GM21737 (cell line): ENCODE results near the gene RAPGEF5.

ENCODE experiments used
- ATAC-seq: cut with Tn5 transposase; IDR thresholded peaks from one replicate; pipeline ENCODE4 v1.9.1; 2021; ENCODE audit warnings: mild to moderate bottlenecking, moderate library complexity; ENCODE audit not compliant: unreplicated experiment

The RAPGEF5 gene

DNA sequence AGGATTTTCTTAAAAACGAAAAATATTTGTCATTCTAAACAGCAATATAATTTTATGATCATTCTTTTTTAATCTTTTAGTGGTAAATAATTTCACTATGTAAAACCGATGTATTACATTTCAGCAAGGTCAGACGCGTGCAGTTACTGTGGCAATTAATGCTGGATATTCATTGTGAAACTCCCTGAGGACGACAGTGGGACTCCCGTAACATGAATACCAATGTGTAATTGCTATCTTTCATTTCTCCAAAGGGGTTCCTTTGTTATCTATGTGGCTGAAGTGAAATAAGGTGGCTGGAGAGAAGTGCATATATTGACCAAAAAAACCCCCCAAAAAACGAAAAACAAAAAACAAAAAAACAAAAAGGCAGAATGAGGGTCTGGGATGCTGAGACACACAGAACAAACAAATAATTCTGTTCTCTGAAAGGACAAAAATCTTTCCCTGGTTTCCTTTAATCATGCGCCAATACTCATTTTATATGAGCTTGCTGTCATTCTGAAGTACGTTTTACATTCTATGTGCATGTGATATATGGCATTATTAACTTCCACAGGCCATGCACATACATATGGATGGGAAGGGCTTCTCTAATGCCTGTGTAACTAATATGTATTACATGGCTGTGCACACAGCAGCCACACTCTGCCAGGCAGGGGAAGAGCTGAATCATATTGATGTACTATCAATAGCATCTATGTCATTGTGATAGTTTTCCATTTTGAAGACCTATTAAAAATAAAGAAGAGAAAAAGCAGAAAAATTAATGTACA is 161.4 kb downstream of the RAPGEF5 start:
- ATAC-seq, result no peak

DNA sequence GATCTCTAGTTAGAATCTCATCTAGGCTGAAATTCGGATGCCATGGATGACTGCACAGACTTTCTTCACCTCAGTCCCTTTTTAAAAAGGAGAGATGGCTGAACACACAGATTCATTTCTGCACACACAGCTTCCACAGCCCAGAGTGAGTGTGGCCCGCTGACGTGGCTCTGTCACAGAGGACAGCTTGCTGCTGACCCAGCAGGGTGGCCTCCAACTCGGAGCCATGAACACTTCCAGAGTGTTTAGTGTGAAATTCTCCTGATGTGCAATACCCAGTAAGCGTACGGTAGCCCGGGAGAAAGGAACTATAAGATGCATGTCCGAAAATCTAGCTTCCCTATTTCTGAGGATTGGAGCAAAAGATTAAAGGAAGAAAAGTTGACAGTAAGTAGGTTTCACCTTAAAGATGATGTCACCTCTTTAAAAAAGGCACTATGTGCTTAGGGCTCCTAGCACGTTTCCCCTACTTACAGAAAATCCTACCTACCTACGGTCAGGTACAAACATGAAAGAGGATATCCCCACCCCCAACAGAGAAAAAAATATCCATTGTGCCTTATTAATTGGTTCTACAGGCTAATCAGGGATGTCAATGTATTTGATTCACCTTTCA is 162.2 kb downstream of the RAPGEF5 start:
- ATAC-seq, result no peak

DNA sequence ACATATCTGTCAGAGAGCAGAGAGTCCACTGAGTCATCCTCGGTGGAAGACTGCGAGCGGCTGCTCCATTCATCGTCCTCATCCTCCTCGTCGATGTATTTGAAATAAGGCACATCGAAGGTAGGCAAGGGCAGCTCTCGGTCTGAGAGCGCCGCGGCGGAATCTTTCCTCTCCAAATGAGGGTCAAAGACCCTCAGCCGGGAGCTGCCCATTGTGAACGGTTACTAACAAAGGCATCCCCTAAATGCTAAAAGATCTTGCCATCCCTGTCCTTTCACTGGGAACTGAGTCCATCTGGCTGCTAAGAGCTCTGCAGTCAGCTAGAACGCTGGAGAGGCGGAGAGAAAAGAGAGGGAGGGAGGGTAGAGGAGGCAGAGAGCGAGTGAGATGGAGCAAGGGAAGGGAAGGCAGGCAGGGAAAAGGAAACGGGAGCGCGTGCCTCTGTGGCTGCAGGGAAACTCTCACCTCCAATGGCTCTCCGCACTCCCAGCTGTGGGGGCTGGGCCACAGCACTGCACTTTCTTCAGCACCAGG is 163.4 kb downstream of the RAPGEF5 start:
- no peak for ATAC-seq

DNA sequence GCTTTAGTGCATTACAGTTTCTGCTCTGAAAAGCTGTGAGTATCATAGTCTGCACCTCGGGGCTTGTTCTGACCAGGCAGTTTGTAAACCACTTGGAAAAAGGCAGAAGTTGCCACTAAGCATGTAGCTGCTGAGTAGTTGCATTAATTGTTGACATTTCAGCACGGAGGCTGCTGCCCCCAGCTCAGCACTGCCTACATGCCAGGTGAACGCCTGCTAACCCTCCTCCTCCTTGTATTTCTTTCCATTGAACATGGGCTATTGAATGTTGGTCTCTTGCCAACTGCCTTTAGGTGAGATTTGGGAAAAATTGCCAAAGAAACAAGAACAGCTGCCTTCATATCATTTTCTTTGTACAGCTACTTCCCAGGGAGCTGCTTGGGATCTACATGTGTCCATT is 164.2 kb downstream of the RAPGEF5 start:
- ATAC-seq, result no peak

DNA sequence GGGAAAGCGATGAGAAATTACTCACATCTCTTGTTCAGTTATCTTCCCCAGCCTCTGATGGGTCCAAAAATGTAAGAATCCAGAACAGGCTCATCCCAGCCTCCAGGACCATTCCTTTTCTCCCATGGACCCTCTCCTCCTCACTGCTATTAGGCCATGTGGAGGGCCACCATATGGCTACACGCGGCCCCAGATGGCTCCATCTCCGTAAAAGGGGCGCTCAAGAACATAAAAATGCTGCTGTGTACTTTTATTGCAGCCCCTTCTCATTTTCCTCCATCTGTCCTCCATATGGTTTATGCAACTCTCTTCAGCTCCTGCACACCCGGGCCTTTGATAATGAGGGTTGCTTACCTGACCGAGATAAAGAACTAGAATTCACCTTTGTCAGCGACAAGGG is 166.2 kb downstream of the RAPGEF5 start:
- no peak for ATAC-seq

DNA sequence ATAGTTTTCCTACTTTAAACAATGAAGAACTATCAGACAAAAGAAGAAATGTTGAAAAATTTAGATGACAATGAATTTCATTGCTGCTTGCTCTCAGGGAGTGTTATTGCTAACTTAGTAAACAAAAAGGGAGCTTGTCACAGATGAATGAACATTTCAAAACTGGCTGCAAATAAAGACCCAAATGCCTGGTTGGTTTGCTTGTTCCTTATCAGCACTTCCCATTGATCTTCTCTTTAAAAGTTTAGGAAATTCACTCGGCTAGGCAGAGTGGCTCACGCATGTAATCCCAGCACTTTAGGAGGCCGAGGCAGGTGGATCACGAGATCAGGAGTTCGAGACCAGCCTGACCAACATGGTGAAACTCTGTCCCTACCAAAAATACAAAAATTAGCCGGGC is 167.2 kb downstream of the RAPGEF5 start:
- ATAC-seq, result no peak

DNA sequence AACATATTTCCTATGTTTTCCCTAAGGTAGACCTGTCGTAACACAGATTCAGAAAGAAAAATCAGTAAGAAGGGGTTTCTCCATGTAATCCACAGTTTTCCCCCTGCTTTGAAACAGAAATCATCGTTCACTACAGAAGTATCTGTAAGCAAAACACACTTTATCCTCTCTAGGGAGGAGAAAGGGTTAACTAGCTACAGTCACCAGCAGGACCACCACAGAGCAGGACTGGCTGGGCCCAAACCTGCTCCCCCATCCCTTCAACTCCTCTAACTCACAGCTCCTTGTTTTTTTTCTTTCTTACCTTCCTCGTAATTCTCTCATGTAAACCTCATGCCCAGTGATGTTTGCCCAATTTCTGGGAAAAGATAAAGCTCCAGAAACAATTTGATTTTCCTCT is 167.7 kb downstream of the RAPGEF5 start:
- ATAC-seq, result no peak

DNA sequence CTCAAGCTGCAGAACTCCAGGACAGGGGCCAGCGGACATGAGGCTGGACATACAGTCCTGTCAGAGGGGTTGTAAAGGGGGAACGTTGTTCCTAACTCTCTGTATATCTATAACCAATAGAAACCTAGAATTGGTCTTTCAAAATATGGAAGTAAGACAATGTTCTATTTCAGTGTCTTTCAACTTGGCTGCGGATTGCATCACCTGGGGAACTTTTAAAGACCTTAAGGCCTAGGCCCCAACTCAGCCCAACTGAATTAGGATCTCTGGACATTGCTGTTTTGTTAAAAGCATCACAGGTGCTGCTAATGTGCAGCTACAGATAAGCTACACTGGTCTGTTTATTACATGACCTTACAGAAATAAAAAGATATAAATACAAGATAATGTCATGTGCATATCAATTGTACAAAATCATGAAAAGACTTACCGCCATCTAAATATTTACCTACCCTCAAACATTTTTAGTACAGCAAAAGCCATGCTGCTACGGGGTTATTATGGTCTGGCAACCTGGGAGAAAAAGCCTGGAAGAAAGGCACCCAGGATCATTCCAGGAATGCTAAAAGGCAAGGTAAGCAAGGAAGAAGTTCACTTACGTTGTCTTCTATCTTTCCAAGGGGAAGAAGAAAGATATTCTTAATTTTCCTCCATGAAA is 169.1 kb downstream of the RAPGEF5 start:
- no peak for ATAC-seq

DNA sequence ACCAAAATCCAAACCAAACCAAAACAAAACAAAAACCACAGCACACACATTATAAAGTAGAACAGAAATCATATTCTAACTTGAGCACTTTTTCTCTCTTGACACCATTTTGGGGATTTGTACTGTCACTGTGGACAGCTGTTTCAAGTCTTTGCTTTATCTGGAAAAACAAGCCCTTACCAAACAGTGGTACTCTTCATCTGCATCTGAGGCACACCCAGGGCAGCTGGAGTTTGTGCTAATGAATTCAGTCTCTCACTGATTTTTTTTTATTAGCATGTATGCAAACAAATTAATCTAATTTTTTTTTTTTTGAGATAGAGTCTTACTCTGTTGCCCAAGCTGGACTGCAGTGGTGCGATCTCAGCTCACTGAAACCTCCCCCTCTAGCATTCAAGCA is 171.4 kb downstream of the RAPGEF5 start:
- ATAC-seq, result no peak

DNA sequence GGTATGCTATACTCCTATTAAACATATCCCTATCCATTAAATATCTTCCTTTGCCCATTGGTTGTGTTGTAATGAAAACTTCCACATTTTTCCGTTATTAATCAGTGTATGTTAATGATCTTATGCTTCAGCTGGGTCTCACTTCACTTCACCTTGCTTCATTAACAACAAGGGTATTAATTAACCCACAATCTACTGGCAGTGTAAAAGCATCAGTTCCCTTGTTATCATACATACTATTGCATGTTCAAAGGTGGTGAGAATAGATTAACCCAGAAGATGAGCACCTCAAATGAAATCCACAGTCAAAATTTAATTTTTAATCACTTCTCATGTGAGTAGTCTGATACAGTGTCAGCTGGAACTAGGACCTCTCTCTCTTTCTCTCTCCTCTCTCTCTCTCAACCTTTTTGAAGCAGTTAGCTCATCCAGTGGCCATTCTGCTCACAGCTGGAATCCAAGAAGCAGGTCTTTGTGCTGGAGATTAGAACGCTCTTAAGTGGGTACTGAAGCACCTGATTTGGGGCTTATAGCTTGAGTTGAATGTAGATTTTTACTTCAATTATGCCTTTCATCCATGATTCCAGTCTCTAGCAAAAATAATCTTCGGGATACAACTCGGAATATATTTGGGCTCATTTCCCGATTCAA is 172.3 kb downstream of the RAPGEF5 start:
- ATAC-seq, result no peak

DNA sequence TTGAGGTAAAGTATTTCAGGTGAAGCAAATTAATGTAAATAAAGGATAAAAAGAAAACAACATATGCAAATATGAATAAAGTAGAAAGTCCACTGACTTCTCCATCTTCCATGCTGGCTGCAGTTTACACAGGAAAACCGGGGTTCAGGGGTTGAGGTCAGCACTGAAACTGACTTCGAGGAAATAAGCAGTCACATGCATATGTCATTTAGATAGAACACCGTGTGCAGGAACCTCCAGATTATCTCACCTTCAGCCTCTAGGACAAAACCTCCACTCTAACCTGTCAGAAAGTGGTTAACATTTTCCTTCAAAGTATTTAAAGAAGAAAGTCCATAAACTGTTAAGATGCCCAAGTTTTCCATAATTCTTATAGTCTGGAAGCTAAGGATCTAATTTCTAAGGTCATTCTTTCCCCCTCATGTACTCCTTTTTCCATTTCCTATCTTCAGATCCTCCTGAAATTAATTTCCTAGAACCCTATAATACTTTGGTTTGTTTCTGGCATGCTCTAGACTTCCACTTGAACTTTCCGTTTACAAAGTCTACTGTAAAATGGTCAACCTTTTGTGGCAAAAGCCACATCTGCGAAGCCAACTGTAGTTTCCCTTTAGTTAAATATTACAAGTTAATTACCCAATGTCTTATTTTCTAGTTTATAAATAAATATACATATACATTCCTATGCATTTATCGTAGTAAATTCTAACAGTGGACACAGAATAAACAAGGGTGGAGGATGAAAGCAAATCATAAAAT is 173.3 kb downstream of the RAPGEF5 start:
- no peak for ATAC-seq

DNA sequence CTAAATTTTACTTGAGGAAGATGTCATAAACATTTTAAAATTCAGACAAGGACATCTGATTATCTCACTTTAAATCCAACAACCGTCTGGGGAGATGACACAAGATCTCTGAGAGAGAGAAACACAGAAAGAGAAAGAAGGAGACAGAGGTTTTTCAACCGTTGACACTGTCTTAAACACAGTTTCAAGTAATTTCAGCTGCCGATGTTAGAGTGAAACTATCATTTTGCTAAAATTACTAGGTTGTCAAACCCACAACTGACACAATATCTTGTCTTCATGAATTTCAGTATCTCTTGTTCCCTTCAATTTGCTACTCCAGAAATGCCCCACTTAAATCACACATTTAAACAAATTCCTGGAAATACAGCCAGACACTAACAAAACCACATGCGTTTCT is 174.8 kb downstream of the RAPGEF5 start:
- ATAC-seq, result no peak

DNA sequence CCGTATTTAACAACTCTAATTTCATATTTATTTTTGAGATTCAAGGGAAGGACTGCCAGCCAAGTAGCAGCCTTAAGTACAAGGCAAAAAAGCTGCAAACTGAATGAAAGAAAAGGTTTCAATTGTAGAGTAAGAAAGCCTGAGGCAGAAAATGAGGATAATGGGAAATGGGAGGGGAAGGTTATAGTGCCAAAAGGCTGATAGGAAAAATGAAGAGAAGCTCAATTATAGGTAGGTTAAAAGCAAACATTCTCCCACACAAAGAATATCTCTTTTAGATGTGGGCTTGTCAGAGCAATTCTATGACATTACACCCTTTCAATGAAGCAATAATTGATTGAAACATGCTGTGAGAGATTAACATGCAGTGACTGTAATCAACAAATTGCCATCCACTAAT is 175.3 kb downstream of the RAPGEF5 start:
- ATAC-seq, result no peak

DNA sequence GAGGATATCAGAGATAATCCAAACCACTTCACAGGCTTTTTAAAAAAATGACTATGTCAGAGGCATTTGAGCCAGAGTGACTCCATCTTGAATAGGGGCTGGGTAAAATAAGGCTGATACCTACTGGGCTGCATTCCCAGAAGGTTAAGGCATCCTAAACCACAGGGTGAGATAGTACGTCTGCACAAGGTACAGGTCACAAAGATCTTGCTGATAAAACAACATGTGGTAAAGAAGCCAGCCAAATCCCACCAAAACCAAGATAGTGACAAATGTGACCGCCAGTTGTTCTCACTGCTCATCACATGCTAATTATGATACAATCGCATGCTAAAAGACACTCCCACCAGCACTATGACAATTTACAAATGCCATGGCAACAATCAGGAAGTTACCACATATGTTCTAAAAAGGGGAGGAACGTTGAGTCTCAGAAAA is 177.5 kb downstream of the RAPGEF5 start:
- no peak for ATAC-seq

DNA sequence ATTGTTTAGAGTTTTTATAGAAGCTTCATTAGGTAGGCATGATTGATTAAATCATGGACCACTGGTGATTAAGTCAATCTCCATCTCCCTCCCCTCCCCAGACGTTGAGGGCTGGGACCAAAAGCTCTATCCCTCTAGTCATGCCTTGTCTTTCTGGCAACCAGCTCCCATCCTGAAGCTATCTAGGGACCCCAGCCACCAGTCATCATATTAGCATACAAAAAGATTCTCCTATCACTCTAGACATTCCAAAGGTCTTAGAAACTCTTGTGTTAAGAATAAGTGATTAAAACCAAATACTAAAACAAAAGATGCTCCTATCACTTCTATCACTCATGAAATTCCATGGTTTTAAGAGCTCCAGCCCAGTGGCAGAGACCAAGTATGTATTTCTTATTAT is 178.2 kb downstream of the RAPGEF5 start:
- ATAC-seq, result no peak

DNA sequence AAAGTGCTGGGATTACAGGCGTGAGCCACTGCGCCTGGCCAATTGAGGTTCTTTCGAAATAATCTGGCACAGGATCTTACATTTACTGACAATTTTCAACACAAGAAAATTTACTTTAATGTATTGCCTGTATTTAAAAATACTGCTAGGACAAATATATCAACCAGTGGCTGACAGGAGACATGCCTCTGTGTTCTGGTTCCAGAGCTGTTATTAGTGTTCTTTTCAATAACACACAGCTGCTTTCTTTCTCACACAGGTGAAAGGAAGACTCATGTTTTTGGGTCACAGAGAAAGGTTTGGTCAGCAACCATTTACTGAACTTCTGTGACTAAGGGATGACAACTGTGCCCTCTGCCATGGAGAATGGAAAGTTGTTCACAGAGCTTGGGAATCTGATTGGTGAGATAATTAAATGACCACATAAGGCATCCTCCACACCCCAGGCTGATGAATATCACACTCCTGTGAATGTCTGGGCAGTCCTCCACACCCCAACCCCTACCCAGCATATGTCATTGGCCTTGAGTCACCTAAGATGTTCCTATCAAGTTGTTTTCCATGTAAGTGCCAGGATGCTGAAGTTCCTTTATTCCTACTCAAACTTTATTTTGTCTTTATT is 180.1 kb downstream of the RAPGEF5 start:
- no peak for ATAC-seq

DNA sequence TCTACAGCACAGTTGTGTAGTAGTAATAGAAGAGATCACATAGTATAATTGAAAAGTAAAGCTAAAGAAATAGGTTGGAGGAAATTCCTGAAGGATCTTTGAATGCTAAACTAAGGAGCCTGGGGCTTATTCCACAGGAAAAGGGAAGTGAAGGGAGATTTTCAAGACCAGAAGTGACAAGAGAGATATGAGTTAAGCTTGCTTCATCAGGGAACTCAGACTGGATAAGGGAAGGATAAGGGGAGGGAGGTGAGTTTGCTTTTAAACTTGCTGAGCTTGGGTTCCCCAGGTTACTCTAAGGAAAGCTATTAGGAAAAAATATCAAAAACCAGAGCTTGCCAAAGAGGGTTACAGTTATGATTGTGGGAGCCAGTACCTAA is 182.4 kb downstream of the RAPGEF5 start:
- ATAC-seq, result no peak

DNA sequence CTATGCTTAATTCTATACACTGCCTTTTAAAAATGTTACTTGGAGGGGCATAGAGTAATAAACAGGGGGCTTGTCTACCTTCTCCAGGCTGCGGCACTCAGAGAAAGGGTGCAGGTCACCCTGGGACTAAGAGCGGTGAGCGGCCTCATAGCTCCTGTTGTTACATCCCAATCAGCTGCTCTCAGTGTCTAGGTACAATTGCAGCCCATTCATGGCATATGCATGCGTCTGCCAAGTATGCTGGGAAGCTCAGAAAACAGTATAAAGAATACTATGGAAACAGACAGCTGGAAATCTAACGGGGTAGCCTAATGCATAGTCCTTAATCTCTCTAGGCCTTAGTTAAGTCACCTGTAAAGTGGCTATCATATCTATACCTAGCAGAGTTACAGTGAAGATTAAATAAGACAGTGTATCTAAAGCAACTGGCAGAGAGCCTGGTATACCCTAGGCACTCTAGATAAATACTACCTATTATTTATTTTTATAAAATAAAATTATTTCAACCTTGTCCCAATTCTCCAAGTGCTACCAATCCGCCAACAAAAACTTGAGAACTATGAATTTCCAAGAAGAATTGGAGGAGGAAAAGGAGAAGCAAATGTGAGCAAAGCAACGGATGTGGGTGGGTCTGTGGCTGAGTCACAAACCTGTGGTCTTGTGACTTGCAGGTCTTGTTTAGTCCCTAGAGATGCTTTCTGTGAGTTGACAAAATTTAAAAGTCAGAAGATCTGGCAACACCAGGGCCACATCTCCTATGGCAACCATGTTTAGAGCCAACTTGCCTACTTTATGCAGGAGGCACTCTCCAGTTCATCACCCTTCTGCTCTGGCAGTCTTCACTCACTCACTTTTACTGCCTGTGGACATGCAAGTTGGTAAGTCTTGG is 183.0 kb downstream of the RAPGEF5 start:
- ATAC-seq, result peak; percentile 93

DNA sequence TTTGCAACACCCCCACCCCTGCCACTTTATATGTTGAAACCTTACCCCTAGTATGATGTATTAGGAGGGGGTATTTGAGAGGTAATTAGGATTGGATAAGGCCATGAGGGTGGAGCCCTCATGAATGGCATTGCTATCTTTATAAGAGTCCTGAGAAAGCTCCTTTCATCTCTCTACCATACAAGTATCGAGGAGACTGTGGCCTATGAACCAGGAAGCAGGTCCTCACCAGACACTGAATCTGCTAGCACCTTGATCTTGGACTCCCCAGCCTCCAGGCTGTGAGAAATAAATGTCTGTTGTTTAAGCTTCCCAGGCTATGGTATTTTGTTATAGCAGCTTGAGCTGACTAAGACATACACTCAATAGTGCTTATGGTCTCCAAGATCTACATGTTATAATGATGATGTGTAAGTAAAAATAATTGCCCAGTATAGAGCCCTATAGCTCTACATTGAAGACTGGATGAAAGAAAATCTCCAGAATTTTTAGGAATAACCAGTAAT is 188.8 kb downstream of the RAPGEF5 start:
- no peak for ATAC-seq
